ENCODE data around the gene SMCO2.

SMCO2 gene

DNA sequence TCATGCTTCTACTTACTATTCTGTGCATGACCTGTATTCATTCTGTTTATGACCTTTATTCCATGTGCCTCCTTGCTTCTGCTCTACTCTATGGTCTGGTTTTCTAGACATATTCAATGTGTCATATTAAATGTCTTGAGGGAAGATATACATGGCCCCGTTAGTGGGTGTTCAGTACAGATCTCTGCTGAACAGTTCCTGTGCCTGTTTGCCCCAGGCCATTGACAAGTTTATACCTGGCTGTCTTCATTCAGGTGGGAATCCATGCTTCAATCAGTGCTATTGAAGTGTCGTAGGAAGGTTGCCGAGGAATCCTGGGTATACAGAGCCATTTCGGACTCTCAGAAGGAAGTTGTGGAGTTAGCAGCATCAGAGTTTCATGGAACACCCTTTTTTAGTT, 70.1 kb downstream of the SMCO2 start:
- H3K27me3 ChIP-seq (ENCODE audit: control insufficient read depth in 1 of 2, insufficient read depth in 1 of 2, low read length in 2 of 2) = no peaks in the 10 kb centered on the region
- H2AK5ac ChIP-seq (ENCODE audit: low read length, severe bottlenecking) = peak overlapping the region; percentile 88
- WGBS = 86% methylated on average over 4 of the region's 4 CpGs
- no peaks in the 10 kb centered on the region for H3K9me3 ChIP-seq (ENCODE audit: control insufficient read depth, low read length)
- no peak overlapping the region for H3K18ac ChIP-seq (ENCODE audit: low read depth in 1 of 2, low read length in 2 of 2)
- no peak overlapping the region for H3K4ac ChIP-seq (ENCODE audit: low read depth in 1 of 2, low read length in 2 of 2)
- no peaks in the 10 kb centered on the region for H3K79me1 ChIP-seq (replicated peaks; ENCODE audit: low read length, poor library complexity, severe bottlenecking)
- no peak overlapping the region for H4K8ac ChIP-seq (ENCODE audit: low read length)
- H2BK120ac ChIP-seq (ENCODE audit: low read depth, low read length) = no peak overlapping the region
- peaks cover 7% of the 10 kb centered on the region for H3K4me1 ChIP-seq (ENCODE audit: control insufficient read depth, insufficient read depth, low read depth, low read length)
- no peak overlapping the region for H3K23ac ChIP-seq (ENCODE audit: low read length in 2 of 2)
- H3K36me3 ChIP-seq (ENCODE audit: control insufficient read depth in 1 of 2, insufficient read depth in 2 of 2, low read depth in 1 of 2, low read length in 2 of 2) = no peaks in the 10 kb centered on the region
- no peak overlapping the region for H3K27ac ChIP-seq (ENCODE audit: low read length, poor library complexity, severe bottlenecking)
- H4K91ac ChIP-seq (ENCODE audit: low read length) = no peak overlapping the region
- peak overlapping the region; percentile 22 for H2BK5ac ChIP-seq (ENCODE audit: low read depth, low read length, poor library complexity, severe bottlenecking)
- H2BK15ac ChIP-seq (ENCODE audit: low read depth, poor library complexity, severe bottlenecking) = no peak overlapping the region
- no peak overlapping the region for H3K9ac ChIP-seq (ENCODE audit: low read length)
- no peak overlapping the region for H3K4me3 ChIP-seq (ENCODE audit: insufficient read depth in 1 of 2, low read depth in 1 of 2, low read length in 2 of 2)
- H3K4me2 ChIP-seq (ENCODE audit: low read length, poor library complexity, severe bottlenecking) = no peak overlapping the region
- DNase-seq = no peak
- H2BK12ac ChIP-seq (ENCODE audit: low read length in 2 of 2) = no peak overlapping the region
- no peak overlapping the region for H2AFZ ChIP-seq (ENCODE audit: low read depth, low read length)
- no peak overlapping the region for H3K14ac ChIP-seq (ENCODE audit: low read length in 2 of 2)

DNA sequence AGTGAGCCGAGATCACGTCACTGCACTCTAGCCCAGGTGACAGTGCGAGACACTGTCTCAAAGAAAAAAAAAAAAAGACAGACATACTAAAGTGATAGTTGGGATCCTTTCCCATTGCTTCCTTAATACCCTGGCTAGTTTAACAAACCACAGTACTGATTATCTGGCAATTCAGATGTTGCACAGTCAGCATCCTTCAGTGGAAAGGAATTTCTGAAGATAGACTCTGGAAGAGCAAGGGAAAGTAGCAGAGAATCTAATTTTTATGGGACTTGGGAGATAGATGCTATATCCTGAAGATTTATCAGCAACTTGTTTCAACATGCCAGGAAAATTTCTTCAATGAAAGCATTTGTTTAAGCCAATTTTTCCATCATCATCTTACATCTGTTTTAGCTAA, 71.0 kb downstream of the SMCO2 start:
- Histone ChIP-seq H4K91ac (ENCODE audit: low read length) (no peak overlapping the region), H3K36me3 (ENCODE audit: control insufficient read depth in 1 of 2, insufficient read depth in 2 of 2, low read depth in 1 of 2, low read length in 2 of 2) (no peaks in the 10 kb centered on the region), H3K23ac (ENCODE audit: low read length in 2 of 2) (no peak overlapping the region), H2BK5ac (ENCODE audit: low read depth, low read length, poor library complexity, severe bottlenecking) (no peak overlapping the region), H3K4me3 (ENCODE audit: insufficient read depth in 1 of 2, low read depth in 1 of 2, low read length in 2 of 2) (no peak overlapping the region), H2AFZ (ENCODE audit: low read depth, low read length) (no peak overlapping the region), H3K27me3 (ENCODE audit: control insufficient read depth in 1 of 2, insufficient read depth in 1 of 2, low read length in 2 of 2) (no peaks in the 10 kb centered on the region), H2BK12ac (ENCODE audit: low read length in 2 of 2) (no peak overlapping the region), H3K9me3 (ENCODE audit: control insufficient read depth, low read length) (no peaks in the 10 kb centered on the region), H3K14ac (ENCODE audit: low read length in 2 of 2) (no peak overlapping the region), H4K8ac (ENCODE audit: low read length) (no peak overlapping the region), H3K4me2 (ENCODE audit: low read length, poor library complexity, severe bottlenecking) (no peak overlapping the region), H3K18ac (ENCODE audit: low read depth in 1 of 2, low read length in 2 of 2) (no peak overlapping the region), H2BK120ac (ENCODE audit: low read depth, low read length) (no peak overlapping the region), H3K27ac (ENCODE audit: low read length, poor library complexity, severe bottlenecking) (no peak overlapping the region), H3K79me1 (replicated peaks; ENCODE audit: low read length, poor library complexity, severe bottlenecking) (no peaks in the 10 kb centered on the region), H3K4ac (ENCODE audit: low read depth in 1 of 2, low read length in 2 of 2) (no peak overlapping the region), H3K9ac (ENCODE audit: low read length) (no peak overlapping the region), H2AK5ac (ENCODE audit: low read length, severe bottlenecking) (no peak overlapping the region), H3K4me1 (ENCODE audit: control insufficient read depth, insufficient read depth, low read depth, low read length) (peaks cover 7% of the 10 kb centered on the region), H2BK15ac (ENCODE audit: low read depth, poor library complexity, severe bottlenecking) (no peak overlapping the region)
- no peak for DNase-seq
- WGBS = 90% methylated on average over 2 of the region's 3 CpGs

- Histone ChIP-seq H4K91ac (ENCODE audit: low read length) (no peak overlapping the region), H3K27ac (ENCODE audit: low read length, poor library complexity, severe bottlenecking) (no peak overlapping the region), H4K8ac (ENCODE audit: low read length) (no peak overlapping the region), H3K14ac (ENCODE audit: low read length in 2 of 2) (no peak overlapping the region), H3K4me1 (ENCODE audit: control insufficient read depth, insufficient read depth, low read depth, low read length) (peaks cover 7% of the 10 kb centered on the region), H2BK5ac (ENCODE audit: low read depth, low read length, poor library complexity, severe bottlenecking) (no peak overlapping the region), H3K4me3 (ENCODE audit: insufficient read depth in 1 of 2, low read depth in 1 of 2, low read length in 2 of 2) (no peak overlapping the region), H2AK5ac (ENCODE audit: low read length, severe bottlenecking) (peak overlapping the region; percentile 92), H3K9me3 (ENCODE audit: control insufficient read depth, low read length) (no peaks in the 10 kb centered on the region), H2BK15ac (ENCODE audit: low read depth, poor library complexity, severe bottlenecking) (no peak overlapping the region), H3K27me3 (ENCODE audit: control insufficient read depth in 1 of 2, insufficient read depth in 1 of 2, low read length in 2 of 2) (no peaks in the 10 kb centered on the region), H3K4ac (ENCODE audit: low read depth in 1 of 2, low read length in 2 of 2) (no peak overlapping the region), H3K79me1 (replicated peaks; ENCODE audit: low read length, poor library complexity, severe bottlenecking) (no peaks in the 10 kb centered on the region), H3K18ac (ENCODE audit: low read depth in 1 of 2, low read length in 2 of 2) (no peak overlapping the region), H2BK120ac (ENCODE audit: low read depth, low read length) (no peak overlapping the region), H3K4me2 (ENCODE audit: low read length, poor library complexity, severe bottlenecking) (no peak overlapping the region), H2BK12ac (ENCODE audit: low read length in 2 of 2) (no peak overlapping the region), H3K9ac (ENCODE audit: low read length) (no peak overlapping the region), H3K23ac (ENCODE audit: low read length in 2 of 2) (no peak overlapping the region), H2AFZ (ENCODE audit: low read depth, low read length) (no peak overlapping the region), H3K36me3 (ENCODE audit: control insufficient read depth in 1 of 2, insufficient read depth in 2 of 2, low read depth in 1 of 2, low read length in 2 of 2) (no peaks in the 10 kb centered on the region)
- DNase-seq = no peak
- 70% methylated on average over 6 of the region's 7 CpGs for WGBS
Observed at GRCh38 chr12:27517961-27518665, 71.6 kb downstream of the SMCO2 start.

DNA sequence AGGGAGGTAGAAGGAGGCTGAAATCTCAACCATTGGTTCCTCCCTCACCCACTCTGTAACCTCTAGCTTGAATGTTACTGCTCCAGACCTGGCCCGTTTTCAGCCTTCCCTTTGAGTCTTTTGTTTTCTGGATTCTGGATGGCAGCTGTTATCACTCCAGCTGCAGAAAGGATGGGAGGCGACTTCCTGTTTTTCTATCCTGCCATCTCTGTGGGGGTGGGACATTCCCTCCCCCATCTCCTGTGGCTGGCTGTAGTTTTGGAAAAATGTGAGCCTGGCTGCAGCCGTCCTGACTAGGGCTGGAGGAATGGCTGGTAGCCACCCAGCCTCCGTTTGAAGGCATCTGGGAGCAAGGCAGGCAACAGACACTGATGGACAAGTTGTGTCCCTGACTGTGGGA, 74.5 kb downstream of the SMCO2 start:
- Histone ChIP-seq H2AK5ac (ENCODE audit: low read length, severe bottlenecking) (peak overlapping the region; percentile 8), H2BK12ac (ENCODE audit: low read length in 2 of 2) (peak overlapping the region; percentile 91 to 94), H3K4me1 (ENCODE audit: control insufficient read depth, insufficient read depth, low read depth, low read length) (peaks cover 7% of the 10 kb centered on the region), H3K4ac (ENCODE audit: low read depth in 1 of 2, low read length in 2 of 2) (peak overlapping the region; percentile 73 to 74), H2AFZ (ENCODE audit: low read depth, low read length) (peak overlapping the region; percentile 84), H3K9ac (ENCODE audit: low read length) (no peak overlapping the region), H3K9me3 (ENCODE audit: control insufficient read depth, low read length) (no peaks in the 10 kb centered on the region), H2BK120ac (ENCODE audit: low read depth, low read length) (no peak overlapping the region), H3K23ac (ENCODE audit: low read length in 2 of 2) (peak overlapping the region in 1 of 2 experiments; percentile 27), H3K27ac (ENCODE audit: low read length, poor library complexity, severe bottlenecking) (no peak overlapping the region), H2BK5ac (ENCODE audit: low read depth, low read length, poor library complexity, severe bottlenecking) (no peak overlapping the region), H3K14ac (ENCODE audit: low read length in 2 of 2) (peak overlapping the region in 1 of 2 experiments; percentile 55), H3K27me3 (ENCODE audit: control insufficient read depth in 1 of 2, insufficient read depth in 1 of 2, low read length in 2 of 2) (no peaks in the 10 kb centered on the region), H3K36me3 (ENCODE audit: control insufficient read depth in 1 of 2, insufficient read depth in 2 of 2, low read depth in 1 of 2, low read length in 2 of 2) (no peaks in the 10 kb centered on the region), H3K18ac (ENCODE audit: low read depth in 1 of 2, low read length in 2 of 2) (peak overlapping the region; percentile 6 to 55), H4K8ac (ENCODE audit: low read length) (peak overlapping the region; percentile 98), H3K4me2 (ENCODE audit: low read length, poor library complexity, severe bottlenecking) (no peak overlapping the region), H2BK15ac (ENCODE audit: low read depth, poor library complexity, severe bottlenecking) (peak overlapping the region; percentile 61), H3K79me1 (replicated peaks; ENCODE audit: low read length, poor library complexity, severe bottlenecking) (no peaks in the 10 kb centered on the region), H3K4me3 (ENCODE audit: insufficient read depth in 1 of 2, low read depth in 1 of 2, low read length in 2 of 2) (no peak overlapping the region), H4K91ac (ENCODE audit: low read length) (peak overlapping the region; percentile 0)
- WGBS = 5% methylated on average over 4 of the region's 4 CpGs
- DNase-seq = no peak

All from mesenchymal stem cell (in vitro differentiated cells and primary cell).